ENCODE data around the gene TMEM131L.

Gene TMEM131L

GRCh38 chr4:153517159-153517558 lies 51.0 kb downstream of the TMEM131L start:
- H3K36me3 ChIP-seq: peaks cover 5% of the 10 kb centered on the region
- H3K9me3 ChIP-seq: no peaks in the 10 kb centered on the region
- no peak for TF ChIP-seq CTCF (IDR thresholded peaks at IDR 0.05)
- H3K4me1 ChIP-seq (ENCODE audit: control insufficient read depth in 1 of 2, insufficient read depth in 1 of 2, low read depth in 1 of 2, low read length in 1 of 2): peaks cover 45 to 50% of the 10 kb centered on the region in 2 experiments
- H3K27me3 ChIP-seq: no peaks in the 10 kb centered on the region
- no peak overlapping the region for H3K4me3 ChIP-seq (ENCODE audit: low read depth in 1 of 2, low read length in 1 of 2)
- H3K27ac ChIP-seq: no peak overlapping the region

DNA sequence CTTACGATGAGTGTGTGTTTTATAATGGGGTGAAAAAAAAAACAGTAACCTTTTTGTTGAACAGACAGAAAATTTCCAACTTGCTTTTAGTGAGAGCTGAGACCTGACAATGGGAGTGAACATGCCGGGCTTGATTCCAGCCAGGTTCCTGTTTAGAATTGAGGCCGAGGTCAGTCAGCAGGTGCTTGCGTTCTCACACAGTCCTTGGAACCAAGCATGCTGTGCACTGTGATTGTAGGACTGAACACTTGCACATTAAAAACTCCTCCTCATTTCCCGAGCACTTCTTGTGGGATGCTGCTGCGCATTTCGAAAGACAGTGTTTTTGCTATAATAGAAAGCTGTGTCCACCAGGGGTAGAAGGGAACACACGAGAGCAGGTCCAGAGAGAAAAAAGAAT lies 51.8 kb downstream of the TMEM131L start:
- H3K4me3 ChIP-seq (ENCODE audit: low read depth in 1 of 2, low read length in 1 of 2): no peak overlapping the region
- no peaks in the 10 kb centered on the region for H3K27me3 ChIP-seq
- H3K9me3 ChIP-seq: no peaks in the 10 kb centered on the region
- TF ChIP-seq CTCF (IDR thresholded peaks at IDR 0.05): no peak
- no peak overlapping the region for H3K27ac ChIP-seq
- peaks cover 54 to 59% of the 10 kb centered on the region in 2 experiments for H3K4me1 ChIP-seq (ENCODE audit: control insufficient read depth in 1 of 2, insufficient read depth in 1 of 2, low read depth in 1 of 2, low read length in 1 of 2)
- peaks cover 5% of the 10 kb centered on the region for H3K36me3 ChIP-seq

- Histone ChIP-seq H3K4me3 (ENCODE audit: low read depth in 1 of 2, low read length in 1 of 2) (no peak overlapping the region), H3K27me3 (no peaks in the 10 kb centered on the region), H3K36me3 (peaks cover 5% of the 10 kb centered on the region), H3K9me3 (no peaks in the 10 kb centered on the region), H3K4me1 (ENCODE audit: control insufficient read depth in 1 of 2, insufficient read depth in 1 of 2, low read depth in 1 of 2, low read length in 1 of 2) (peaks cover 62 to 67% of the 10 kb centered on the region in 2 experiments), H3K27ac (peak overlapping the region; percentile 82)
- no peak for TF ChIP-seq CTCF (IDR thresholded peaks at IDR 0.05)
Observed at GRCh38 chr4:153518637-153519389, 52.7 kb downstream of the TMEM131L start.

DNA sequence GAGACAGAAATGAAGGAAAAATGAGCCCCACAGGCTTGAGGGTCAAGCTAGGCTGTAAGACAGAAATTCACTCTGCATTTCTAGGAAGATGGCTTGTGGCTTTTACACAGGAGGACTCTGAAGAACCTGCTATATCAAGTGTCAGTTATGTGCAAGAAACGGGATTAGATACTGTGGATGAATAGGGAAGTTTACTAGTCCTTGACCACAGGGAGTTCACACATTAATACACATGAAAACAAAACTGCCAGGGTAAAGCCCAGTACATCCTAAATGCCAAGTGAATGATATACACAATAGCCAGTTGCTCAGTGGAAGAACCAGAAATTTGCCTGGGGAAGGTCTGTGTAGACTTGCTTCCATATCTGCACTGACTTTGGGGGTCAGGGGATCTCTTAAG lies 53.5 kb downstream of the TMEM131L start:
- TF ChIP-seq CTCF (IDR thresholded peaks at IDR 0.05): no peak
- H3K27me3 ChIP-seq: no peaks in the 10 kb centered on the region
- H3K9me3 ChIP-seq: no peaks in the 10 kb centered on the region
- H3K36me3 ChIP-seq: peaks cover 5% of the 10 kb centered on the region
- H3K4me3 ChIP-seq (ENCODE audit: low read depth in 1 of 2, low read length in 1 of 2): no peak overlapping the region
- peak overlapping the region; percentile 82 for H3K27ac ChIP-seq
- H3K4me1 ChIP-seq (ENCODE audit: control insufficient read depth in 1 of 2, insufficient read depth in 1 of 2, low read depth in 1 of 2, low read length in 1 of 2): peaks cover 63 to 68% of the 10 kb centered on the region in 2 experiments

GRCh38 chr4:153520227-153520626 lies 54.1 kb downstream of the TMEM131L start:
- H3K9me3 ChIP-seq: no peaks in the 10 kb centered on the region
- H3K4me1 ChIP-seq (ENCODE audit: control insufficient read depth in 1 of 2, insufficient read depth in 1 of 2, low read depth in 1 of 2, low read length in 1 of 2): peaks cover 63 to 68% of the 10 kb centered on the region in 2 experiments
- no peaks in the 10 kb centered on the region for H3K27me3 ChIP-seq
- no peak for TF ChIP-seq CTCF (IDR thresholded peaks at IDR 0.05)
- peak overlapping the region; percentile 82 for H3K27ac ChIP-seq
- peaks cover 5% of the 10 kb centered on the region for H3K36me3 ChIP-seq
- H3K4me3 ChIP-seq (ENCODE audit: low read depth in 1 of 2, low read length in 1 of 2): no peak overlapping the region
